ENCODE measurements around the gene TOR1AIP1.

TOR1AIP1 gene

GRCh38 chr1:179857009-179857408 is 25.1 kb upstream of the TOR1AIP1 start:
- DNase-seq (ENCODE audit: low read depth in 2 of 2), result no peak
- no peak for TF ChIP-seq CTCF (IDR thresholded peaks at IDR 0.05; ENCODE audit: low read depth, low read length)
- no peak overlapping the region for H3K4me3 ChIP-seq (replicated peaks in 1 of 2; ENCODE audit: low read depth in 2 of 2, low read length in 2 of 2)

- no peak for TF ChIP-seq CTCF (IDR thresholded peaks at IDR 0.05; ENCODE audit: low read depth, low read length)
- no peak overlapping the region for H3K4me3 ChIP-seq (replicated peaks in 1 of 2; ENCODE audit: low read depth in 2 of 2, low read length in 2 of 2)
- no peak for DNase-seq (ENCODE audit: low read depth in 2 of 2)
Observed at GRCh38 chr1:179860652-179861051, 21.4 kb upstream of the TOR1AIP1 start.

GRCh38 chr1:179865377-179865776 is 16.7 kb upstream of the TOR1AIP1 start:
- DNase-seq (ENCODE audit: low read depth in 2 of 2), result no peak
- TF ChIP-seq CTCF (IDR thresholded peaks at IDR 0.05; ENCODE audit: low read depth, low read length), result no peak
- H3K4me3 ChIP-seq (replicated peaks in 1 of 2; ENCODE audit: low read depth in 2 of 2, low read length in 2 of 2), result no peak overlapping the region

- TF ChIP-seq CTCF (IDR thresholded peaks at IDR 0.05; ENCODE audit: low read depth, low read length), result no peak
- DNase-seq (ENCODE audit: low read depth in 2 of 2), result no peak
- H3K4me3 ChIP-seq (replicated peaks in 1 of 2; ENCODE audit: low read depth in 2 of 2, low read length in 2 of 2), result no peak overlapping the region
Observed at GRCh38 chr1:179866616-179867015, 15.5 kb upstream of the TOR1AIP1 start.

GRCh38 chr1:179867493-179868330 is 14.4 kb upstream of the TOR1AIP1 start:
- peak; percentile 83 for TF ChIP-seq CTCF (IDR thresholded peaks at IDR 0.05; ENCODE audit: low read depth, low read length)
- no peak overlapping the region for H3K4me3 ChIP-seq (replicated peaks in 1 of 2; ENCODE audit: low read depth in 2 of 2, low read length in 2 of 2)
- DNase-seq (ENCODE audit: low read depth in 2 of 2), result peak; percentile 69 to 70

- TF ChIP-seq CTCF (IDR thresholded peaks at IDR 0.05; ENCODE audit: low read depth, low read length), result no peak
- H3K4me3 ChIP-seq (replicated peaks in 1 of 2; ENCODE audit: low read depth in 2 of 2, low read length in 2 of 2), result no peak overlapping the region
Observed at GRCh38 chr1:179870870-179871269, 11.2 kb upstream of the TOR1AIP1 start.

More at GRCh38 chr1:179870870-179871269, 11.2 kb upstream of the TOR1AIP1 start:
- DNase-seq (ENCODE audit: low read depth in 2 of 2), result no peak

Measured in cardiac fibroblast (primary cell).